HUDEP-2 (cell line): Measurements from ENCODE around the gene RAPGEF1.
A peak's percentile ranks its signal among the peaks of the same experiment; 100 is the strongest.

ENCODE experiments used
- DNase-seq, 76 experiments: peaks; one replicate each; lab custom pipeline; 2025; ENCODE audit not compliant: unreplicated experiment in 76 of 76; lab: John Stamatoyannopoulos, UW

Gene RAPGEF1

GRCh38 chr9:131593091-131593820, 146.6 kb downstream of the RAPGEF1 start:
- no peak for DNase-seq

- no peak for DNase-seq
Observed at GRCh38 chr9:131591845-131592208, 148.0 kb downstream of the RAPGEF1 start.

- peak in 68 of 76 experiments; percentile 6 to 80 (median 58) for DNase-seq
Observed at GRCh38 chr9:131590907-131591844, 148.7 kb downstream of the RAPGEF1 start.

- no peak for DNase-seq
Observed at GRCh38 chr9:131590449-131590848, 149.4 kb downstream of the RAPGEF1 start.

GRCh38 chr9:131589993-131590392, 149.9 kb downstream of the RAPGEF1 start:
- DNase-seq: no peak

- no peak for DNase-seq
Observed at GRCh38 chr9:131589124-131589711, 150.7 kb downstream of the RAPGEF1 start.

- DNase-seq: no peak
Observed at GRCh38 chr9:131588396-131588795, 151.5 kb downstream of the RAPGEF1 start.

- DNase-seq: no peak
Observed at GRCh38 chr9:131587906-131588305, 152.0 kb downstream of the RAPGEF1 start.

GRCh38 chr9:131587331-131587730, 152.5 kb downstream of the RAPGEF1 start:
- DNase-seq: no peak

- DNase-seq: no peak
Observed at GRCh38 chr9:131585375-131585774, 154.5 kb downstream of the RAPGEF1 start.

GRCh38 chr9:131584858-131585257, 155.0 kb downstream of the RAPGEF1 start:
- no peak for DNase-seq

- DNase-seq: no peak
Observed at GRCh38 chr9:131583836-131584555, 155.9 kb downstream of the RAPGEF1 start.

- DNase-seq: no peak
Observed at GRCh38 chr9:131583337-131583645, 156.6 kb downstream of the RAPGEF1 start.

GRCh38 chr9:131582466-131583336, 157.2 kb downstream of the RAPGEF1 start:
- no peak for DNase-seq

GRCh38 chr9:131582056-131582455, 157.8 kb downstream of the RAPGEF1 start:
- DNase-seq: no peak

GRCh38 chr9:131580358-131580757, 159.5 kb downstream of the RAPGEF1 start:
- no peak for DNase-seq

GRCh38 chr9:131579789-131580211, 160.1 kb downstream of the RAPGEF1 start:
- DNase-seq: no peak

- DNase-seq: no peak
Observed at GRCh38 chr9:131578731-131579504, 161.0 kb downstream of the RAPGEF1 start.

- DNase-seq: no peak
Observed at GRCh38 chr9:131578021-131578420, 161.9 kb downstream of the RAPGEF1 start.
